Epithelial cell of prostate (primary cell): Measurements from ENCODE around the gene CHGA.

Source experiments
- DNase-seq: peaks from one replicate; pipeline ENCODE4 v3.0.0-alpha.2; 2011; ENCODE audit warnings: low read depth, low spot score
- H3K27ac ChIP-seq: fragments of 450-650 bp; 2 replicates; pipeline ENCODE4 v1.5.1; 2017; ENCODE audit warnings: mild to moderate bottlenecking

The CHGA gene

GRCh38 chr14:92942576-92942975 is 19.6 kb downstream of the CHGA start:
- no peak for DNase-seq
- H3K27ac ChIP-seq = no peak overlapping the region

- DNase-seq = no peak
- H3K27ac ChIP-seq = no peak overlapping the region
Measured at GRCh38 chr14:92942976-92943710, 20.2 kb downstream of the CHGA start.

GRCh38 chr14:92943855-92944570 is 21.1 kb downstream of the CHGA start:
- no peak overlapping the region for H3K27ac ChIP-seq
- no peak for DNase-seq

GRCh38 chr14:92944976-92945375 is 22.0 kb downstream of the CHGA start:
- H3K27ac ChIP-seq = no peak overlapping the region
- no peak for DNase-seq

- H3K27ac ChIP-seq = no peak overlapping the region
- DNase-seq = no peak
Measured at GRCh38 chr14:92945544-92945943, 22.6 kb downstream of the CHGA start.

GRCh38 chr14:92945959-92946846 is 23.3 kb downstream of the CHGA start:
- DNase-seq = peak; percentile 46
- no peak overlapping the region for H3K27ac ChIP-seq

GRCh38 chr14:92946847-92947545 is 24.0 kb downstream of the CHGA start:
- no peak for DNase-seq
- H3K27ac ChIP-seq = no peak overlapping the region

GRCh38 chr14:92948647-92949046 is 25.7 kb downstream of the CHGA start:
- DNase-seq = no peak
- no peak overlapping the region for H3K27ac ChIP-seq

GRCh38 chr14:92949496-92950192 is 26.7 kb downstream of the CHGA start:
- H3K27ac ChIP-seq = no peak overlapping the region
- no peak for DNase-seq

- DNase-seq = no peak
- H3K27ac ChIP-seq = no peak overlapping the region
Measured at GRCh38 chr14:92950193-92950540, 27.2 kb downstream of the CHGA start.

GRCh38 chr14:92950773-92951172 is 27.8 kb downstream of the CHGA start:
- DNase-seq = no peak
- H3K27ac ChIP-seq = no peak overlapping the region

GRCh38 chr14:92951261-92951660 is 28.3 kb downstream of the CHGA start:
- H3K27ac ChIP-seq = no peak overlapping the region
- DNase-seq = no peak

- DNase-seq = no peak
Measured at GRCh38 chr14:92951912-92952471, 29.0 kb downstream of the CHGA start.

GRCh38 chr14:92952481-92953298 is 29.7 kb downstream of the CHGA start:
- no peak for DNase-seq
- no peak overlapping the region for H3K27ac ChIP-seq

More at GRCh38 chr14:92951912-92952471, 29.0 kb downstream of the CHGA start:
- no peak overlapping the region for H3K27ac ChIP-seq

GRCh38 chr14:92953526-92953925 is 30.6 kb downstream of the CHGA start:
- H3K27ac ChIP-seq = no peak overlapping the region
- no peak for DNase-seq

GRCh38 chr14:92954933-92955332 is 32.0 kb downstream of the CHGA start:
- no peak overlapping the region for H3K27ac ChIP-seq
- DNase-seq = no peak

- H3K27ac ChIP-seq = no peak overlapping the region
- DNase-seq = no peak
Measured at GRCh38 chr14:92955381-92955780, 32.4 kb downstream of the CHGA start.

GRCh38 chr14:92956961-92957360 is 34.0 kb downstream of the CHGA start:
- no peak for DNase-seq
- H3K27ac ChIP-seq = no peak overlapping the region
